HUDEP-2 (cell line): ENCODE results near the gene ZNF230.

ENCODE experiments used
- DNase-seq, 76 experiments: peaks; one replicate each; lab custom pipeline; 2025; ENCODE audit not compliant: unreplicated experiment in 76 of 76; lab: John Stamatoyannopoulos, UW

Gene ZNF230

GRCh38 chr19:44032001-44032610 is 29.3 kb downstream of the ZNF230 start:
- DNase-seq: no peak

GRCh38 chr19:44042147-44042546 is 39.4 kb downstream of the ZNF230 start:
- no peak for DNase-seq

GRCh38 chr19:44050740-44051649 is 48.2 kb downstream of the ZNF230 start:
- DNase-seq: no peak

- peak in 74 of 76 experiments; percentile 23 to 93 (median 76) for DNase-seq
Observed at GRCh38 chr19:44051650-44052402, 49.1 kb downstream of the ZNF230 start, which contains the start of gene ZNF223. ZNF223 (plus strand) TSS chr19:44052036; CDS start chr19:44055177, 3,141 bp downstream.

GRCh38 chr19:44055870-44056269 is 53.1 kb downstream of the ZNF230 start:
- no peak for DNase-seq

- no peak for DNase-seq
Observed at GRCh38 chr19:44059229-44059628, 56.5 kb downstream of the ZNF230 start.

- DNase-seq: no peak
Observed at GRCh38 chr19:44061038-44061437, 58.3 kb downstream of the ZNF230 start.
